Measurements from ENCODE around the gene ABHD8.
A peak's percentile ranks its signal among the peaks of the same experiment; 100 is the strongest.

Gene ABHD8

DNA sequence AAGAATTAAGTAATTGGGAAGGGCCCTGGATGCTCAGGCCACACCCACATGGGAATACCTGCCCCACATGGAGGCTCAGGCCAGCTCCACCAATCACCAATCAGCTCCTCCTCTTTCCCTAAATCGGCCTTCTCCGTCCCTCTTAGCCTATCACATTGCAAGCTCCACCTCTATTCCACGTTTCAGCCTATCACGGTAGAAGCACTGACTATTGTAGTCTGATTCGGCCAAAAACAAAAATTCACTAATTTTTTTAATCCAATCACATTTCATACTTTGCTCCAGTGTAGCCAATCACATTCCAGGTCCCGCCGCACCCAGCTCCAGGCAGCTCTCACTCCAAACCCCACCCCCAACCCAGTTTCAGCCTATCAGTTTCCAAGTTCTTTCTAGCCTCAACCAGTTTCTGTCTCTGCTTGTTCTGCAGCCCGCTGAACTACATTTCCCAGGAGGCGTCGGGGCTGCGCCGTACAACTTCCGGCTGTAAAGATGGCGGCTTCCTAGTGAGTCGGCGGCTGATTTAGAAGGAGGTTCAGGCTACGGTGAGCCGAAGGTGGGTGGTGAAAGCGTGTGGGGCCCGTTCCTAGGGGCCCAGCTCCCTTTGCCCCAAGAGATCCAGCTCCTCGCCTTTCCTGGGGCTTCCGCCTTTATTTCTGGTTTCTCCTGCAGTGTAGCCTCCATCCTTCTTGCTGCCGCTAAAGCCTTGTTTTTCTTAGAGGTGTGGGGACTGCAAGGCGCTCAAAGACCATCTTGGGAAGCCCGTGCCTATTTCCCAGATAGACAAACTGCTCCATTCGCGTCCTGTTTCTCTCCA, 36.0 kb downstream of the ABHD8 start, which contains the start of gene BABAM1:
Gene BABAM1 (plus strand): TSS at position 469 of the 814 bp plus-strand sequence. CDS start 1,364 bp downstream, outside the sequence.
- peak; percentile 99 for DNase-seq (ENCODE audit: low read depth)
- peak within 1 kb of the TSS; percentile 88 for H3K4me3 ChIP-seq (ENCODE audit: low read depth, low read length)
- TF ChIP-seq MYC (IDR thresholded peaks at IDR 0.05; ENCODE audit: low read depth, low read length) (peak; percentile 49), POLR2A (IDR thresholded peaks at IDR 0.05; ENCODE audit: extremely low read depth, insufficient read length) (peak; percentile 67)
- TF ChIP-seq, protein P1, sequence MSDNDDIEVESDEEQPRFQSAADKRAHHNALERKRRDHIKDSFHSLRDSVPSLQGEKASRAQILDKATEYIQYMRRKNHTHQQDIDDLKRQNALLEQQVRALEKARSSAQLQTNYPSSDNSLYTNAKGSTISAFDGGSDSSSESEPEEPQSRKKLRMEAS (IDR thresholded peaks at IDR 0.05; ENCODE audit: low read depth, low read length): peak; percentile 65
- TF ChIP-seq, protein P2, sequence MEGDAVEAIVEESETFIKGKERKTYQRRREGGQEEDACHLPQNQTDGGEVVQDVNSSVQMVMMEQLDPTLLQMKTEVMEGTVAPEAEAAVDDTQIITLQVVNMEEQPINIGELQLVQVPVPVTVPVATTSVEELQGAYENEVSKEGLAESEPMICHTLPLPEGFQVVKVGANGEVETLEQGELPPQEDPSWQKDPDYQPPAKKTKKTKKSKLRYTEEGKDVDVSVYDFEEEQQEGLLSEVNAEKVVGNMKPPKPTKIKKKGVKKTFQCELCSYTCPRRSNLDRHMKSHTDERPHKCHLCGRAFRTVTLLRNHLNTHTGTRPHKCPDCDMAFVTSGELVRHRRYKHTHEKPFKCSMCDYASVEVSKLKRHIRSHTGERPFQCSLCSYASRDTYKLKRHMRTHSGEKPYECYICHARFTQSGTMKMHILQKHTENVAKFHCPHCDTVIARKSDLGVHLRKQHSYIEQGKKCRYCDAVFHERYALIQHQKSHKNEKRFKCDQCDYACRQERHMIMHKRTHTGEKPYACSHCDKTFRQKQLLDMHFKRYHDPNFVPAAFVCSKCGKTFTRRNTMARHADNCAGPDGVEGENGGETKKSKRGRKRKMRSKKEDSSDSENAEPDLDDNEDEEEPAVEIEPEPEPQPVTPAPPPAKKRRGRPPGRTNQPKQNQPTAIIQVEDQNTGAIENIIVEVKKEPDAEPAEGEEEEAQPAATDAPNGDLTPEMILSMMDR (IDR thresholded peaks at IDR 0.05; ENCODE audit: low read depth, low read length): no peak

DNA sequence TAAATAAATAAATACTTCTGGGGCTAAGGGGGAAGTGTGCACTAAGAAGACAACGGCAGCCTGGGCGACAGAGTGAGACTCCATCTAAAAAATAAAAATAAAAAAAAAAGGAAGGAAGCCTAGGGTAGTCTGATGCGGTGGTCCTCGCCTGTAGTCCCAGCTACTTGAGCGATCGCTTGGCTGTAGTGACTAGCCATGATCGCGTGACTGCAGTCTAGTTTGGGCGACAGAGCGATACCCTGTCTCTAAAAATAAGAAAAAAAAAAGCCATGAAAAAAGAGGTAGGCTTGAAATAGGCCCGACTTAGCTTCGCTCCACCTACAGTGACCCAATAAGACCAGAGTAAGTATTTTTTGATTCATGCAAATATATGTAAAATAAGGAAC, 36.6 kb downstream of the ABHD8 start:
- DNase-seq (ENCODE audit: low read depth): peak; percentile 33
- no peak for TF ChIP-seq MYC (IDR thresholded peaks at IDR 0.05; ENCODE audit: low read depth, low read length)
- TF ChIP-seq POLR2A (IDR thresholded peaks at IDR 0.05; ENCODE audit: extremely low read depth, insufficient read length): no peak
- TF ChIP-seq, protein P1 (IDR thresholded peaks at IDR 0.05; ENCODE audit: low read depth, low read length): no peak
- TF ChIP-seq, protein P2 (IDR thresholded peaks at IDR 0.05; ENCODE audit: low read depth, low read length): no peak
- H3K4me3 ChIP-seq (ENCODE audit: low read depth, low read length): no peak overlapping the region

DNA sequence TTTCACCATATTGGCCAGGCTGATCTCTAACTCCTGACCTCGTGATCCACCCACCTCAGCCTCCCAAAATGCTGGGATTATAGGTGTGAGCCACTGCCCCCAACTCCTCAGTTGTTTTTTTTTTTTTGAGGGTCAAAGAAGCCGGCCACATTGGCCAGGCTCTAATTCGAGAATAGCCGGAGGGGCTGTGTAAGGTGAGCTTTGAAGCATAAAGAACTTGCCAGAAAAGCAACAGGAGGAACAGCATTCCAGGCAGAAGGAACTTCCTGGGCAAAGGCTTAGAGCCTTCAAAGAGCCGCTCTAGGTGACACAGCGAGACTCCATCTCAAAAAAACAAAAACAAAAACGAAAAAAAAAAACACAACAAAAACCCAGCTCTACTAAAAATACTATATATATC, 37.2 kb downstream of the ABHD8 start:
- no peak for DNase-seq (ENCODE audit: low read depth)
- TF ChIP-seq, protein P1 (IDR thresholded peaks at IDR 0.05; ENCODE audit: low read depth, low read length): no peak
- no peak overlapping the region for H3K4me3 ChIP-seq (ENCODE audit: low read depth, low read length)

DNA sequence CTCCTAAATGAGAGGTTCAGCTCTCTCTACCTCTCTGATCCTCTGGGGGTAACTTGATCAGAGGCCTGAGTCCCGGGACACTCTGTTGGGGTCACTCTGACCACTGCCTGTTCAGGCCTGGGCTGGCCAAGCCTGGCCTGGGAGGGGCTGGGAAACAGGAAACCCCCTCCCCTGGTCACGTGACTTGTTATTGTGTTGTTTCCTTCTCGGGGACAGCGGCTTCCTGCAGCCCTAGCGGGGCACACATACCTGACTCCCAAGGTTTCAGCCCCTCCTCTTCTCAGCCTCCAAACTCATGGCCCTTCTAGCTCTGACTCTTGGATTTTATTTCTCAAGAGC, 38.6 kb downstream of the ABHD8 start, which contains the start of gene USHBP1:
Gene USHBP1 (minus strand): TSS at position 105 of the 339 bp plus-strand sequence. CDS start 446 bp downstream, outside the sequence.
- H3K4me3 ChIP-seq (ENCODE audit: low read depth, low read length): no peak within 1 kb of the TSS
- TF ChIP-seq POLR2A (IDR thresholded peaks at IDR 0.05; ENCODE audit: extremely low read depth, insufficient read length) (no peak), MYC (IDR thresholded peaks at IDR 0.05; ENCODE audit: low read depth, low read length) (no peak)
- TF ChIP-seq, protein P2 (IDR thresholded peaks at IDR 0.05; ENCODE audit: low read depth, low read length): no peak
- TF ChIP-seq, protein P1 (IDR thresholded peaks at IDR 0.05; ENCODE audit: low read depth, low read length): no peak
- DNase-seq (ENCODE audit: low read depth): no peak

DNA sequence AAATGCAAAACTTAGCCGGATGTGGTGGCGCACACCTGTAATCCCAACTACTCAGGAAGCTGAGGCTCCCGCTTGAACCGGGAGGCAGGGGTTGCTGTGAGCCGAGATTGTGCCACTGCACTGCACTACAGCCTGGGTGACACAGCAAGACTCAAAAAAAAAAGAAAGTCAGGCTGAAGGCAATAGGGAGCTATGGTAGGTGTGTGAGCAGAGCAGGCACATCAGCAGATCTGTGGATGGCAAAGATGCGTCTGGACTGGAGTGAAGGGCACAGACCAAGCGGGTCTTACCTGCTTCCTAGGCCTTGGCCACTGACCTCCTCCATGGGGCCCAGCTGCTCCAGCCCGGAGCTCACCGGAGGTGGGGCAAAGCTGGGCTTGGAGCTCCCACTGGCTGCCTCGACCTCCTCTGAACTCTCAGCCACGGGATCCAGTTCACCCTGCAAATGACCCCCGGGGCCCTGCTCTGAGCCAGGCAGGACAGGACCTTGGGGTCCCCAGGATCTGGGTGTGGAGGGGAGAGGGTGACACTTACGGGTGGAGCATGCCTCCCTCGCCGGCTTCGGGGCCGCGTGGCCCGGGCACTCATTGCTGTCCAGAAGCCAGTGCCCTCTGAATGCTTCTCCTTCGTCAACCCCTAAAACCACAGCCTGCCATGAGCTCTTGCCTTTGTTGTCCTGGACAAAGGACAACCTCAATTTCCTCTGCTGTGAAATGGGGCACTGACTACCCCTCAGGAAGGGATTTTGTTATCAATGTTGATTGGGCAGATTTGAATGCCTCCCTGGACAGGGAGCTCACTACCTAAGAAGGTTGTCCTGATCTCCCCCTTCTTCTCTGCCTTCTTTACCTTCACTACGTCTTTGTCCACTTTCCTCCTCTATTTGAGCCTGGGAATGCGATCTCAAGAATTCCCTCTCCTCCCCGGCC, 39.2 kb downstream of the ABHD8 start:
- DNase-seq (ENCODE audit: low read depth): no peak
- no peak for TF ChIP-seq MYC (IDR thresholded peaks at IDR 0.05; ENCODE audit: low read depth, low read length)
- TF ChIP-seq, protein P1 (IDR thresholded peaks at IDR 0.05; ENCODE audit: low read depth, low read length): no peak
- TF ChIP-seq POLR2A (IDR thresholded peaks at IDR 0.05; ENCODE audit: extremely low read depth, insufficient read length): no peak
- TF ChIP-seq, protein P2 (IDR thresholded peaks at IDR 0.05; ENCODE audit: low read depth, low read length): no peak
- H3K4me3 ChIP-seq (ENCODE audit: low read depth, low read length): no peak overlapping the region

Data from NB4 (cell line).